Measurements from ENCODE around the gene PRDM8. TPM values are rescaled to one million over a fixed set of nuclear protein-coding genes. Genes with fewer than 3 reads are reported as not detected.
A peak's percentile ranks its signal among the peaks of the same experiment; 100 is the strongest.

The PRDM8 gene
- total and polyA plus RNA-seq, 5 experiments from 2014 or later: 0.55 to 11.5 (median 1.8) TPM

- peak; percentile 65 to 66 for ATAC-seq
- Mint-ChIP-seq H3K36me3 (no peaks in the 10 kb centered on the region), H3K27ac (peak overlapping the region; percentile 49 to 93 (median 86)), H3K4me1 (peaks cover 15 to 22% (median 17%) of the 10 kb centered on the region in 4 donors), H3K27me3 (peaks cover 7 to 14% (median 7%) of the 10 kb centered on the region in 5 donors), H3K9me3 (no peaks in the 10 kb centered on the region), H3K4me3 (peak overlapping the region; percentile 85 to 97 (median 93))
- peak in 9 of 10 donors; percentile 35 to 72 (median 49) for DNase-seq
- POLR2A ChIA-PET: interaction anchor here (0.5 to 3.7 kb wide), 14 partner anchors 10 to 1428 kb away, joined by 3 to 32 read pairs (median 4); partner anchors contain the start of gene ANTXR2
These were observed 5.6 kb downstream of the PRDM8 start for GRCh38 chr4:80202741-80203553.

GRCh38 chr4:80204433-80205011 lies 7.2 kb downstream of the PRDM8 start:
- H3K27ac Mint-ChIP-seq: no peak overlapping the region

GRCh38 chr4:80206111-80206510 lies 8.8 kb downstream of the PRDM8 start:
- no peaks in the 10 kb centered on the region for H3K9me3 Mint-ChIP-seq
- POLR2A ChIA-PET: no interaction called here
- no peak overlapping the region for H3K4me3 Mint-ChIP-seq
- peaks cover 5 to 16% (median 8%) of the 10 kb centered on the region in 5 donors for H3K27me3 Mint-ChIP-seq
- no peaks in the 10 kb centered on the region for H3K36me3 Mint-ChIP-seq
- DNase-seq (no peak), ATAC-seq (no peak)
- peaks cover 11 to 16% (median 13%) of the 10 kb centered on the region in 4 donors for H3K4me1 Mint-ChIP-seq
- H3K27ac Mint-ChIP-seq: no peak overlapping the region

More at GRCh38 chr4:80204433-80205011, 7.2 kb downstream of the PRDM8 start:
- DNase-seq (no peak), ATAC-seq (no peak)
- Mint-ChIP-seq H3K36me3 (no peaks in the 10 kb centered on the region), H3K27me3 (peaks cover 4 to 15% (median 8%) of the 10 kb centered on the region in 5 donors), H3K9me3 (no peaks in the 10 kb centered on the region), H3K4me3 (peak overlapping the region in 1 of 10 donors; percentile 89), H3K4me1 (peaks cover 13 to 17% (median 14%) of the 10 kb centered on the region in 4 donors)
- POLR2A ChIA-PET: no interaction called here

- peaks cover 5 to 16% (median 11%) of the 10 kb centered on the region in 5 donors for H3K27me3 Mint-ChIP-seq
- H3K27ac Mint-ChIP-seq: no peak overlapping the region
- H3K36me3 Mint-ChIP-seq: no peaks in the 10 kb centered on the region
- H3K4me1 Mint-ChIP-seq: peaks cover 5 to 10% (median 8%) of the 10 kb centered on the region in 4 donors
- no peak for DNase-seq
- H3K9me3 Mint-ChIP-seq: no peaks in the 10 kb centered on the region
- no peak overlapping the region for H3K4me3 Mint-ChIP-seq
- POLR2A ChIA-PET: no interaction called here
- no peak for ATAC-seq
These were observed 9.3 kb downstream of the PRDM8 start for GRCh38 chr4:80206521-80207171.

GRCh38 chr4:80207172-80207583 lies 9.9 kb downstream of the PRDM8 start:
- DNase-seq (no peak), ATAC-seq (no peak)
- Mint-ChIP-seq H3K36me3 (no peaks in the 10 kb centered on the region), H3K9me3 (no peaks in the 10 kb centered on the region), H3K27ac (no peak overlapping the region), H3K27me3 (peaks cover 5 to 16% (median 13%) of the 10 kb centered on the region in 5 donors), H3K4me1 (peaks cover 3 to 8% (median 6%) of the 10 kb centered on the region in 4 donors), H3K4me3 (no peak overlapping the region)
- POLR2A ChIA-PET: no interaction called here

- ATAC-seq (no peak), DNase-seq (no peak)
- H3K4me3 Mint-ChIP-seq: no peak overlapping the region
- POLR2A ChIA-PET: no interaction called here
- H3K4me1 Mint-ChIP-seq: peaks cover 3 to 8% (median 6%) of the 10 kb centered on the region in 4 donors
- no peaks in the 10 kb centered on the region for H3K36me3 Mint-ChIP-seq
- peak overlapping the region in 1 of 10 donors; percentile 29 for H3K27ac Mint-ChIP-seq
- H3K9me3 Mint-ChIP-seq: no peaks in the 10 kb centered on the region
- peaks cover 5 to 16% (median 13%) of the 10 kb centered on the region in 5 donors for H3K27me3 Mint-ChIP-seq
These were observed 10.4 kb downstream of the PRDM8 start for GRCh38 chr4:80207664-80208063.

GRCh38 chr4:80208610-80209339 lies 11.5 kb downstream of the PRDM8 start:
- POLR2A ChIA-PET: no interaction called here
- peaks cover 5 to 16% (median 15%) of the 10 kb centered on the region in 5 donors for H3K27me3 Mint-ChIP-seq
- H3K36me3 Mint-ChIP-seq: no peaks in the 10 kb centered on the region
- H3K4me1 Mint-ChIP-seq: peaks cover 0 to 2% (median under 1%) of the 10 kb centered on the region in 4 donors
- no peaks in the 10 kb centered on the region for H3K9me3 Mint-ChIP-seq
- H3K27ac Mint-ChIP-seq: peak overlapping the region in 1 of 10 donors; percentile 70
- no peak for DNase-seq
- ATAC-seq: no peak
- H3K4me3 Mint-ChIP-seq: no peak overlapping the region

GRCh38 chr4:80209340-80209701 lies 12.0 kb downstream of the PRDM8 start:
- H3K9me3 Mint-ChIP-seq: no peaks in the 10 kb centered on the region
- H3K36me3 Mint-ChIP-seq: no peaks in the 10 kb centered on the region
- DNase-seq: no peak
- no peak overlapping the region for H3K4me3 Mint-ChIP-seq
- H3K27me3 Mint-ChIP-seq: peaks cover 5 to 16% (median 15%) of the 10 kb centered on the region in 5 donors
- H3K27ac Mint-ChIP-seq: no peak overlapping the region
- ATAC-seq: no peak
- POLR2A ChIA-PET: no interaction called here
- peaks cover 0 to 2% (median 0%) of the 10 kb centered on the region in 4 donors for H3K4me1 Mint-ChIP-seq

- Mint-ChIP-seq H3K27ac (no peak overlapping the region), H3K9me3 (no peaks in the 10 kb centered on the region), H3K4me1 (peaks cover 0 to 3% (median 1%) of the 10 kb centered on the region in 4 donors), H3K27me3 (peaks cover 6 to 16% (median 15%) of the 10 kb centered on the region in 5 donors), H3K4me3 (no peak overlapping the region), H3K36me3 (no peaks in the 10 kb centered on the region)
- ATAC-seq (no peak), DNase-seq (no peak)
- POLR2A ChIA-PET: no interaction called here
These were observed 13.2 kb downstream of the PRDM8 start for GRCh38 chr4:80210549-80210948.

GRCh38 chr4:80213117-80213815 lies 16.0 kb downstream of the PRDM8 start:
- no peak overlapping the region for H3K27ac Mint-ChIP-seq
- POLR2A ChIA-PET: interaction anchor here (1.4 kb wide), 1 partner anchor 10 kb away, joined by 5 read pairs; no protein-coding TSS in a partner anchor
- H3K27me3 Mint-ChIP-seq: peaks cover 5 to 22% (median 7%) of the 10 kb centered on the region in 5 donors
- no peaks in the 10 kb centered on the region for H3K36me3 Mint-ChIP-seq
- DNase-seq (no peak), ATAC-seq (no peak)
- peaks cover 0 to 3% (median 0%) of the 10 kb centered on the region in 4 donors for H3K4me1 Mint-ChIP-seq
- no peak overlapping the region for H3K4me3 Mint-ChIP-seq
- H3K9me3 Mint-ChIP-seq: no peaks in the 10 kb centered on the region

- peaks cover 0 to 3% (median 0%) of the 10 kb centered on the region in 4 donors for H3K4me1 Mint-ChIP-seq
These were observed 18.2 kb downstream of the PRDM8 start for GRCh38 chr4:80215449-80216052.

More at GRCh38 chr4:80215449-80216052, 18.2 kb downstream of the PRDM8 start:
- no peaks in the 10 kb centered on the region for H3K36me3 Mint-ChIP-seq
- no peak overlapping the region for H3K27ac Mint-ChIP-seq
- H3K9me3 Mint-ChIP-seq: no peaks in the 10 kb centered on the region
- no peak overlapping the region for H3K4me3 Mint-ChIP-seq
- peak in 1 of 2 donors; percentile 61 for ATAC-seq
- POLR2A ChIA-PET: interaction anchor here (1.1 kb wide), 1 partner anchor 13 kb away, joined by 4 read pairs; no protein-coding TSS in a partner anchor
- peak in 3 of 10 donors; percentile 47 to 51 (median 51) for DNase-seq
- H3K27me3 Mint-ChIP-seq: peaks cover 4 to 37% (median 11%) of the 10 kb centered on the region in 5 donors
